A549 (cell line): ENCODE results near the gene CAPN11.

ENCODE experiments used
- BHLHE40 ChIP-seq: IDR thresholded peaks from 2 replicates; pipeline ENCODE4 v1.6.1; 2012; ENCODE audit warnings: low read depth, low read length, inconsistent platforms
- CEBPB ChIP-seq, 2 experiments: fragments of >200 bp in 1 of 2; sonication (Bioruptor Twin) in 1 of 2; formaldehyde crosslinking in 1 of 2; IDR thresholded peaks; 2 replicates each; pipeline ENCODE4 v1.6.1; 2012 to 2016
- CTCF ChIP-seq: fragments of >200 bp; sonication (Bioruptor Twin); formaldehyde crosslinking; IDR thresholded peaks from 3 replicates; pipeline ENCODE4 v1.5.1; 2016
- EP300 ChIP-seq, 2 experiments: fragments of >200 bp; sonication (Bioruptor Twin); formaldehyde crosslinking; IDR thresholded peaks; 2 replicates in 1 of 2; 3 replicates in 1 of 2; pipeline ENCODE4 v1.6.1; 2016 to 2017
- MAFK ChIP-seq: fragments of 450-650 bp; IDR thresholded peaks from 2 replicates; pipeline ENCODE4 v1.6.1; 2014; ENCODE audit not compliant: partially characterized antibody
- MAX ChIP-seq: IDR thresholded peaks from 2 replicates; pipeline ENCODE4 v1.6.1; 2012
- MYC ChIP-seq: IDR thresholded peaks from 2 replicates; pipeline ENCODE4 v1.6.1; 2012; ENCODE audit warnings: mild to moderate bottlenecking, inconsistent platforms, low read length, improper control_type of control experiment, borderline replicate concordance
- PBX3 ChIP-seq: IDR thresholded peaks from 2 replicates; pipeline ENCODE4 v1.6.1; 2012
- PHF8 ChIP-seq: fragments of 200-600 bp; sonication (generic); IDR thresholded peaks from 2 replicates; pipeline ENCODE4 v1.6.1; 2016; ENCODE audit warnings: low read depth, mild to moderate bottlenecking, antibody characterized with exemption, moderate library complexity, borderline replicate concordance
- REST ChIP-seq: fragments of 200-600 bp; sonication (generic); IDR thresholded peaks from 2 replicates; pipeline ENCODE4 v1.6.1; 2016; ENCODE audit warnings: antibody characterized with exemption, mild to moderate bottlenecking, moderate library complexity
- USF2 ChIP-seq: fragments of 450-650 bp; IDR thresholded peaks from 2 replicates; pipeline ENCODE4 v1.6.1; 2014; ENCODE audit warnings: antibody characterized with exemption
- ZSCAN20 ChIP-seq: fragments of 250-450 bp; sonication (Bioruptor Pico); IDR thresholded peaks from 2 replicates; pipeline ENCODE4 v1.8.0; 2022; ENCODE audit warnings: mild to moderate bottlenecking, moderate library complexity

GRCh38 chr6:44145839-44146238, 12.8 kb upstream of the CAPN11 start:
- TF ChIP-seq PBX3 = no peak
- no peak for TF ChIP-seq CTCF
- TF ChIP-seq MAX = no peak
- TF ChIP-seq USF2 = no peak
- no peak for TF ChIP-seq PHF8
- no peak for TF ChIP-seq BHLHE40
- no peak for TF ChIP-seq CEBPB (IDR thresholded peaks at IDR 0.05)
- no peak for TF ChIP-seq EP300 (IDR thresholded peaks at IDR 0.05)
- no peak for TF ChIP-seq ZSCAN20
- no peak for TF ChIP-seq MYC
- TF ChIP-seq REST = no peak
- TF ChIP-seq MAFK = no peak
